Keratinocyte (primary cell): ENCODE data around the gene LRP11.

Experiments
- CTCF ChIP-seq, 3 experiments: IDR thresholded peaks in 1 of 3; conservative IDR thresholded peaks in 1 of 3; optimal IDR thresholded peaks in 1 of 3; 2 replicates in 2 of 3; 3 replicates in 1 of 3; pipeline versions ENCODE3 to v1.5.1; 2011; ENCODE audit warnings: low read length in 3 of 3, mild to moderate bottlenecking in 3 of 3, moderate library complexity in 2 of 3, control low read depth in 1 of 3, inconsistent platforms in 1 of 3; ENCODE audit not compliant: insufficient read depth in 2 of 3; ENCODE audit errors: extremely low read depth in 1 of 3
- EZH2 ChIP-seq: IDR thresholded peaks from one replicate; pipeline ENCODE4 v1.6.1; 2012; ENCODE audit warnings: inconsistent platforms, mild to moderate bottlenecking, low read length, moderate library complexity

DNA sequence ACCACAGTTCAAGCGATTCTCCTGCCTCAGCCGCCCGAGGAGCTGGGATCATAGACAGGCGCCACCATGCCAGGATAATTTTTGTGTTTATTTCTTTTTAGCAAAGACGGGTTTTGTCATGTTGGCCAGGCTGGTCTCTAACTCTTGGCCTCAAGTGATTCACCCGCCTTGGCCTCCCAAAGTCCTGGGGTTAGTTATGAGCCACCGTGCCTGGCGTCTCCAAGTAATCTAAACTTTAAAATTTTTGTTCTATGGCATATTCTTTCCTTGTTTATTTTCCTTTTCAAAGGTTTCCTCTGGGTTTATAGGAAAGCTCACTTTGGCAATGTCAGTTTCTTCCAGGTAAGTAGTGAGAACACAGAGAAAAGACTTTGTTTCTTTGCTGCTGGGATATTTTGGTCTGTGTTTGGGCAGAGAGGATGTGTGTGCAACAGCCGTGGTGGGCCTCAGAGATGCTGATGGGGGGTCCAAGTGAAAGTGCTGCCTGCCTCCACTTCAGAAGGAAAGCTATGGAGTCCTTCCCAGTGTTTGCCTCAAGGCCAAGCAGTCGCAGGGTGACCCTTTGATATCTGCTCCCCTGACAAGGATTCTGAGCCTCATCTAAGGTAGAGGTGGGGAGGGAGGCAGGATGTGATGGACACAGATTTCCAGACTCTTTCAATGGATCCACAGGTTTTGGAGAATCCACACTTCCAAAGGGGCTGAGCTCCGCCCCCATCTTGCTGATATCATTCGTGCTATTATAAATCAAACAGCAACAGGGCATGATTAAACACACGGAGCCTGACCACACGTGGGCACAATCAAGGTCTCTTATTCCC is 2.3 kb downstream of the LRP11 start:
- TF ChIP-seq CTCF (optimal IDR thresholded peaks at IDR 0.05 in 1 of 3, IDR thresholded peaks at IDR 0.05 in 1 of 3, conservative IDR thresholded peaks at IDR 0.05 in 1 of 3; ENCODE audit: extremely low read depth in 1 of 3, insufficient read depth in 2 of 3, low read length in 3 of 3) (no peak), EZH2 (no peak)
